Fibroblast of the aortic adventitia (primary cell): ENCODE results near the gene PRG3. TPM values are rescaled to one million over a fixed set of nuclear protein-coding genes. Genes with fewer than 3 reads are reported as not detected.

Experiments
- DNase-seq: peaks from one replicate; pipeline ENCODE4 v3.0.0-alpha.2; 2010; ENCODE audit warnings: low read depth
- H3K4me3 ChIP-seq: 2 replicates; pipeline ENCODE4 v1.5.1; 2011; ENCODE audit warnings: low read depth, mild to moderate bottlenecking, control low read depth, low read length, moderate library complexity
- total RNA-seq: library from RNA; depleted of rRNA; stranded (reverse); fragments of >200 nt; gene quantifications from 2 replicates; pipeline ENCODE4 v1.2.3, GENCODE V29; 2012; ENCODE audit warnings: low replicate concordance
- TF ChIP-seq, protein P1 (sequence below): IDR thresholded peaks from 2 replicates; pipeline ENCODE4 v1.5.1; 2011; ENCODE audit warnings: mild to moderate bottlenecking, low read length, control low read depth, inconsistent platforms; ENCODE audit not compliant: insufficient read depth

The PRG3 gene
- total RNA-seq, 1 donor = not detected

DNA sequence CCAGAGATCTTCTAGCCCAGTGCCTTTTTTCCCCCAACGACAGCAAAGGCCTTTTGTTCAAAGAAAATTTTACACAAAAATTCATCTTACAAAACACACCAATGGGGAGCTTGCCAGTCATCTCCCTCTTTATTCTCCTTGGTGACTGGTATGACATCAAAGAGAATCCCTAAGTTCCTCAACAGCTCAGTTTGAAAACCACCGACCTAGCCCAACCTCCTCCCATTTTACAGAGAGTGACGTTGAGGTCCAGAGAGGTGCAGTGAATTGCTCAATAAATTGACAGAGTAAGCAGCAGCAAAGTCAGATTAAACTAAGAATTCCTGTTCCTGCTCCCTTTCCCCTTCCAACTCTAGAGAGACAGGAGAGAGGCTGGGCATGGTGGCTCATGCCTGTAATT, 38.2 kb upstream of the PRG3 start:
- TF ChIP-seq, protein P1, sequence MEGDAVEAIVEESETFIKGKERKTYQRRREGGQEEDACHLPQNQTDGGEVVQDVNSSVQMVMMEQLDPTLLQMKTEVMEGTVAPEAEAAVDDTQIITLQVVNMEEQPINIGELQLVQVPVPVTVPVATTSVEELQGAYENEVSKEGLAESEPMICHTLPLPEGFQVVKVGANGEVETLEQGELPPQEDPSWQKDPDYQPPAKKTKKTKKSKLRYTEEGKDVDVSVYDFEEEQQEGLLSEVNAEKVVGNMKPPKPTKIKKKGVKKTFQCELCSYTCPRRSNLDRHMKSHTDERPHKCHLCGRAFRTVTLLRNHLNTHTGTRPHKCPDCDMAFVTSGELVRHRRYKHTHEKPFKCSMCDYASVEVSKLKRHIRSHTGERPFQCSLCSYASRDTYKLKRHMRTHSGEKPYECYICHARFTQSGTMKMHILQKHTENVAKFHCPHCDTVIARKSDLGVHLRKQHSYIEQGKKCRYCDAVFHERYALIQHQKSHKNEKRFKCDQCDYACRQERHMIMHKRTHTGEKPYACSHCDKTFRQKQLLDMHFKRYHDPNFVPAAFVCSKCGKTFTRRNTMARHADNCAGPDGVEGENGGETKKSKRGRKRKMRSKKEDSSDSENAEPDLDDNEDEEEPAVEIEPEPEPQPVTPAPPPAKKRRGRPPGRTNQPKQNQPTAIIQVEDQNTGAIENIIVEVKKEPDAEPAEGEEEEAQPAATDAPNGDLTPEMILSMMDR = no peak
- DNase-seq = no peak
- H3K4me3 ChIP-seq = no peak overlapping the region

DNA sequence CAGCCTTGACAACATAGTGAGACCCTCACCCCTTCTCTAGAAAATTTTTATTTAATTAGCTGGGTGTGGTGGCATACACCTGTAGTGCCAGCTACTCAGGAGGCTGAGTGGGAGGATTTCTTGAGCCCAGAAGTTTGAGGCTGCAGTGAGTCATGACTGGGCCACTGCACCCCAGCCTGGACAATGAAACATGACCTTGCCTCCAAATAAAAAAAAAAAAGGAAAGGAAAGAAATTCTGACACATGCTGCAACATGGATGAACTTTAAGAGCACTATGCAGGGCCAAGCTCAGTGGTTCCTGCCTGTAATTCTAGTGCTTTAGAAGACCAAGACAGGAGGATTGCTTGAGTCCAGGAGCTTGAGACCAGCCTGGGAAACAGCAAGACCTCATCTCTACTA, 37.2 kb upstream of the PRG3 start:
- H3K4me3 ChIP-seq = no peak overlapping the region
- DNase-seq = no peak
- TF ChIP-seq, protein P1 = no peak

DNA sequence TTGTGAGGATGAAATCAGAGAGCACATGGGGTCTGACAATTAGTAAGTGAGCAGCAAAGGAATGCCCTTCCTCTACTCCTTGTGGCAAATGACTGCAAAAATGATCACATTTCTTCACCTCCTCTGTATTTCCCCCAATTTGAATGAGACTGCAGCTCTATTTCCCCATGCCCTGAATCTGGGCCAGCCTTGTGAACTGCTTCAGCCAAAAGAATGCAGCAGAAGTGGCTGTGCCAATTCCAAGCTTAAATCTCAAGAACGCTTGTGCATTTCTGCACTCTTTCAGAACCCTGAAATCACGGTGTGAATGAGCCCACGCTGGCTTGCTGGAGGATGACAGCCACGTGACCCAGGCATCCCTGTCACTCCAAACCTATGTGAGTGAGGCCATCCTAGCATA, 36.1 kb upstream of the PRG3 start:
- peak; percentile 90 for DNase-seq
- TF ChIP-seq, protein P1 = no peak
- no peak overlapping the region for H3K4me3 ChIP-seq

DNA sequence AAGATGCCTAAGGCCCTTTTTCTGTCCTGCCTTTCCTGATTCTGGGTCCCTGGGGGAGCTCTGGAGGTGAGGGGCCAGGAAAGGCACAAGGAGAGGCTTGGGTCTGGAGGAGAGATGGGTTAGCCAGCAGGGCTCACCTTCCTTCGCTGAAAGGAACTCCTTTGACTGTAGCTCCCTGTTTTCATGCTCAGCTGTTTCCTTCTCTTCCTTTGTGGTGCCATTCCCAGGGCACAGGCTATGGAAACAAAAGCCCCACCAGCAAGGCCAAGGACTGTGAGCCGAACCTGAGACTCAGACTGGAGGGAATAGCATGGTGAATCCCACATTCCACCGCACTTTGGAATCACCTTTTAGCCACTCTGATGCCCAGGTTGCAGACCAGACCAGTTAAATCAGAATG, 35.5 kb upstream of the PRG3 start:
- no peak for DNase-seq
- TF ChIP-seq, protein P1 = no peak
- H3K4me3 ChIP-seq = no peak overlapping the region

DNA sequence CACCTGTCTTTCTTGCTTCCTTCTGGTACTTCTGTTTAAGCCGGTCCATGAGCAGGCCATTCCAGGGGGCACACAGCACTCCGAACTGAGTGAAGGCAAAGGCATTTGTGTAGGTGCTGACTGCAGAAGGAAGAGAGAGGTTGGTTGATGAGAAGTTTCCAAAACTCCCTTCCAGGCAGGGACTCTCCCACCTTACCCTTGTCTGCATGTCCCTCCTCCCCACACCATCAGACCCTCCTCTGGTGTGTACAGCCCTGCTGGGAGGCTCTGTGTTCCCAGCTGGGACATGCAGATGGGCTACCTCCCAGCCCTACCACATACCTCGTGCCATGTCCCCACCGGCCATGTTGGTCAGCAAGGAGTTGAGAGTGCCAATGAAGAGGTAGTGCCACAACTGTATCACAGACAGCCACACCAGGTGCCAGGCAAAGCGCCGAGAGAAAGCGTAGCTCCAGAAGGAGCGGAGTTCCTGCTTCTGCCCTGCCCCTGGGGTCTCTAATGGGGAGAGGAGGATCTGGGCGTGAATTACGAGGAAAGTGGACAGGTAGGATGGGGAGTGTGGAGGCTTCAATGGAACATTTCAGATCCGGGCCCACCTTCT, 33.8 kb upstream of the PRG3 start:
- H3K4me3 ChIP-seq = no peak overlapping the region
- no peak for DNase-seq
- TF ChIP-seq, protein P1 = no peak

DNA sequence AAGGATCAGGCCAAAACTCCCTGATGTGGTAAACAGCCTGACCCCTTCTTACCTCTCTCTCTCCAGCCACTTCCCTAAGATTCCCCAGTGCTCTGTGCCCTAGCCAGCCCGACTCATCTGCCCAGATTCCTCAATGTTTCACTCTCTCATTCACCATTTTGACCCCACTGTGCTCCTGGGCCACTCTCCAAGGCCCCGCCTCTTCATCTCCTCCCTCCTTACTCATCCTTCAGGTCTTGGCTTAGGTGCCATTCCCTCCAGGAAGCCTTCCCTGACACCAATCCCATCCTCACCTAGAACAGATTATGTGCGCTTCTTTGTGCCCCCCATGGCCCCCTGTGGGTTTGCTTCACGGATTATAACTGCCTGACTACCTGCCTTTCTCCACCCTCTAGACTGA, 32.7 kb upstream of the PRG3 start:
- TF ChIP-seq, protein P1 = no peak
- no peak for DNase-seq
- no peak overlapping the region for H3K4me3 ChIP-seq

DNA sequence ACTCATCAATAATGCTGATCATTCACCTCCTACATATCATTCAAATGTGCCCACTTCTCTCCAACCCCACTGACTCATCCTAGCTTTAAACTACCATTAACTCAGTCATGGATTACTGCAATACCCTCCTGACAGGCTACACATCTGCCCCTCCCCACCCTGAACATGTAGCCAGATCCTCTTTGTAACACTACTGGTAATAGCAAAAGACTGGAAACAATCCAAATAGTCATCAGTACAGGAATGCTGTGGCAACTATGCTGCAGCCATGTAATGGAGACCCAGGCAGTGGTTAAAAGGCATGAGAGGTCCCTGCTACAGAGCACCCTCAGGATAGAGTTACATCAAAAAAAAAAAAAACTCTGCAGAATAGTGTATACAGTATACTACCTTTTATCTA, 29.3 kb upstream of the PRG3 start:
- TF ChIP-seq, protein P1 = no peak
- peak; percentile 65 for DNase-seq

More for the DNA sequence above, 29.3 kb upstream of the PRG3 start:
- H3K4me3 ChIP-seq = no peak overlapping the region
